Fibroblast of skin of left quadriceps (primary cell): ENCODE results near the gene CDHR2.

Experiments used
- DNase-seq, 2 experiments: peaks; one replicate each; pipeline ENCODE4 v3.0.0-alpha.2; 2013; ENCODE audit warnings: low read depth in 2 of 2

CDHR2 gene

GRCh38 chr5:176528301-176528700 is 20.8 kb upstream of the CDHR2 start:
- DNase-seq = no peak

- DNase-seq = no peak
These were observed 20.4 kb upstream of the CDHR2 start for GRCh38 chr5:176528761-176529115.

GRCh38 chr5:176529116-176529740 is 19.9 kb upstream of the CDHR2 start:
- no peak for DNase-seq

DNA sequence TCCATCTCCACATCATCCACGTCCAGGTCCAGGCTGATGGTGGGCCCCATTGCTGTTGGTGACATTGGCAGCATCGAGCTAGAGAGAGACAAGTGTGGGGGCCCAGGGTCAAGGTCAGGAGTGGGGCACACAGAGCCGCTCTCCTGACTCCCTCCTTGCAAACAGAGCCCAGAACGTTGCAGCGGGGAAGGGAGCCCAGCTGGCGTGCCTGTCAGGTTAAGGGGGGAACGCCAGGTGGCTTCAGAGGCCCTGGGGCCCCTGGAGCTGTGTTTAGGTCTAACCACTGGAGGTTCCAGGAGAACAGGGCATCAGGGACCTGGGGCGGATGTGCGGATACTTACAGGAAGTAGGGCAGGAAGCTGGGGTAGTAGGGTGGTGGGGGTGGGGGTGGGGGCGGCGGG is 19.4 kb upstream of the CDHR2 start:
- no peak for DNase-seq

GRCh38 chr5:176530393-176530982 is 18.7 kb upstream of the CDHR2 start:
- no peak for DNase-seq

- no peak for DNase-seq
These were observed 17.9 kb upstream of the CDHR2 start for GRCh38 chr5:176530983-176531901.

DNA sequence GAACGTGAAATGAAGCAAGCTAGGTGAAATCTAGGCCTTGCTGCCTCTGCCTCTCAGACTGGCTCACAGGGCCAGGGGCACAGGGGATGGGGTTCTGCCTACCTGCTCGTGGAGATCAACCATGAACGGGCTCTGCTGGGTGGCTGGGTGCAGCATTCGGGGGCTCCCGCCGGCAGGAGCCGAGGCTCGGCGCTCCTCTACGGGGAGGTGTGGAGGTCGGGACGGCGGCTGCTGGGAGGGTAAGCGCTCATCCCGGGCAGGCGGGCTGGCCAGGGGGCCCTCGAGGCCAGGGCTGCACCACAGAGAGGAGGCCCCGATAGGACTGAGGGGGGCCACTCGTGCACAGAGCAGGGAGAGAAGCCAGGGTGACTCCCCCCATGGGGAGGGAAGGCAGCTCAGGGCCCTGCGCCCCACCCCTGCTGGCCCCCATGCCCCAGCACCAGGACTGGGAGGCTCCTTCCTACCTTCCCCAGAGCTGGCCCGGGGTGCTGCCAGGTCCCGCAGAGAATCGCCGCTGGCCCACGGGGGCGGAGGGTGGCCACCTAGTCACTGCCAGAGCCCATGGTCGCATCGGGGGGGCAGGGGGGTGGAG is 17.1 kb upstream of the CDHR2 start:
- no peak for DNase-seq

GRCh38 chr5:176532795-176533194 is 16.3 kb upstream of the CDHR2 start:
- DNase-seq = no peak

GRCh38 chr5:176533390-176533789 is 15.8 kb upstream of the CDHR2 start:
- no peak for DNase-seq

DNA sequence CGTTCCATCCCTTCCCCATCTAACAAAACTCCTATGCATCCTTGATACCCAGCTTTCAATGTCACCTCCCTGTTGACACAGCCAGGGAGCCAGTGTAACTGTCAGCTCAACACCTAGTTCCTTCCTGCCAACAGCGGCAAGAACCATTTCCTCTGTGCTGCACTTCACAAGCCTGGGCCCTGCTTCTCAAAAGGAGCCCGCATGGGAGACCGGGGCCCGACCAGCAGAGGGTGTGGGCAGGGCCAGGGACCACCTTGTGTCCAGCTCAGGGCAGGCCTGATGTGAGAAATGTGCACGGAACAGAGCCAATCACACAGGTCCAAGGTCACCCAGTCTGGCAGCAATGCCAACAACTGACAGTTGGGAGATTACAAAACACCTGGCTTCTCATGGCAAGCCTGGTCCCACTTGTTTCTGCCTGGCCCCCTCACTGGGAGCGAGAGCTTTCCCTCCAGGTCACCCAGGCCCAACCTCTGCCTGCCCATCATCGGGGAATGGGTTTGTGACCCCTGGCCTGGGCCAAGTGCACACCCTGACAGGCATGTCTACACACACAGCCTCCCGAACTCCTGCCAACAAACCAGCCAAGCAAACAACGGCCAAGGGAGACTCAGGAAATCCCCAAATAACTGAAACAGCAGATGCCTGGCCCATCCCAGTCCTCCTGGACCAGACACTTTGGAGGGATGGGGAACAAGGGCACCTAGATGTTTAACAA is 15.1 kb upstream of the CDHR2 start:
- no peak for DNase-seq

- DNase-seq = no peak
These were observed 14.5 kb upstream of the CDHR2 start for GRCh38 chr5:176534640-176535039.

- DNase-seq = no peak
These were observed 14.0 kb upstream of the CDHR2 start for GRCh38 chr5:176535101-176535663.

GRCh38 chr5:176535664-176536131 is 13.4 kb upstream of the CDHR2 start:
- DNase-seq = no peak

- peak; percentile 56 to 59 for DNase-seq
These were observed 12.8 kb upstream of the CDHR2 start for GRCh38 chr5:176536132-176536901.

GRCh38 chr5:176536902-176537553 is 12.1 kb upstream of the CDHR2 start, which contains the start of gene RNF44:
TSS of gene RNF44 (minus strand) at chr5:176537402. CDS start at chr5:176532472, 4,930 bp downstream.
- peak; percentile 95 to 96 for DNase-seq

DNA sequence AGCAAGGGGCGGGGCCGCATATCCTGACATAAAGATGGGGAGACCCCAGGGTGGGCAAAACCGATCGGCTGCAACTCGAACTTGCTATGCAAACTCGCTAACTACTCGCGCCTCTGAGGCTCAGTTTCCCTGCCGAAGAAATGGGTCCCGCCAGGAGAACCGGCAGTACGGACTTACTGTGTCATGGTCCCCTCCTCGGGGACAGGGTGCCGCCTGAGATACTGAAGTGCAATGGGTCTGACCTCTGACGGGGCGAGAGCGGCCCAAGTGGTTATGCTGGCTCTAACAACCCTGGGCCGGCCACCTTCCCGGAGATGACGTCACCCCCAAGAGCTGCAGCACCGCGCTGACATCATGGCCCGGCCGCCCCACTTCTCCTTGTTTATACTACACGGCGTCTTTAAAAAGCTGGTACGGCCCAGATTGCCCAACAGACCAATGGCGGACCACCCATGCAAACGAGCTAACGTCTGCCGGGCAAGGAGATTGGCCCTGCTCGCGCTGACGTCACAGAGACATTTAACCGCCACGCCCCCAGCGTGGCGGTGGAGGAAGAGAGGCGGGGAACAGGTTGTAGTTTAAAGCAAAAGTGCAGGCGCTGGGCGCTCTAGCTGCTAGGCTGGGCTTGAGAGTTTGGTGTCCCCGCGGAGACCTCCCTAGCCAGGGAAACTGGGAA is 11.4 kb upstream of the CDHR2 start:
- DNase-seq = peak; percentile 99

- no peak for DNase-seq
These were observed 10.7 kb upstream of the CDHR2 start for GRCh38 chr5:176538230-176538988.

DNA sequence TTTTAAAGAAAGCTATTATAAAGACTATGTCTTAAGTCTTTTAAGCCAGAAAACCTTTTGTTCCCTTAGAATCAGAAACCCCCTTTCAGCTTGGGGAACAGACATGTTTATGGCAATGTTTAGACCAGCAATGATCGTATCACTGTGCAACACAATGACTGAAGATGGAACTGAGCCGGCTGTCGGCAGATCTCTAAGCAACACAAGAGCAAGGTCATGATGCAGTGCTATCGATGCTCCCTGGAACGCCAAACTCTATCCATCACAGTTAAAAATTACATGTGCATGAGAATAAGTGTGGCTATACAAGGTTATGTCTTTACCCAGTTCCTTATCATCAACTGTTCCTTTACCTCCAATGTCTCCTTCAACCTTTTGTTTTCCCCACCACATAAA is 10.2 kb upstream of the CDHR2 start:
- no peak for DNase-seq

GRCh38 chr5:176540476-176540899 is 8.7 kb upstream of the CDHR2 start:
- no peak for DNase-seq
